ENCODE measurements around the gene CISD2.

Gene CISD2

DNA sequence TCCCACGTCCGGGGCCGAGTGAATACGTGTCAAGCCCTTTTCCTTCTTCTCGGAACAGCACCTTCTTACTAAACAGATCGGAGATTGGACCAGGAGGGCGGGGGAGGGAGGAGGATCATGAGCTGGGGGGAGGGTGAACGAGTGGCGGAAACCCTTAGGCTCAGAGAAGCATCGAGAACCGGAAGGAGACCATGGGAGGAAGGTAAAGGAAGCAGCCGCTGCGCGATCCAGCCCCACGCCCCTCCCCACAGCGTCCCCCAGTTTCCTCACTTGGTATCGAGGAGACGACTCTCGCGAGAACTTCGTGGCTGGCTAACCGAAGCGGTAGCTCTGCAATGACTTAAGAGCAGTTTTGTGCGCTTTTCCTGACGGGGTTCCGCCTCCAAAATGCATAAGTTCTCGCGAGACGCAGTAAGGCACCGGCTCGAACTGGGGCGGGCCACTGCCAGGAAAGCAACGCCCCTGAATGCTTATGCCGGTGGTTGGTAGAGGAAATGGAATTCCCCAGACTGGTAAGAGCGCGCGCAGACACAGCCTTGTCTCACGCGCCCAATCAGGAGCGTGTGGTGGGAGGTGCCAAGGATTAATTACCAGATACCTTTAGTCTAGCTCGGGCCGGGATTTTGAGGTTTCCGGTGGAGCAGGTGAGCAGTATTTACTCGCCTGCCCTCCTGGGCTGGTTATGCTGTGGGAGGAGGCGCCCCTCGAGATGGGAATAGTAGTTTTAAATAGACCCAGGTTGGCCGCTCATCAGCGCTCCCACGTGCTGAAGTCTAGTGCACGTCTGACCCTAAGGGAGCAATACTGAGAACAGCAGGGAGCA, 40.9 kb upstream of the CISD2 start:
- TF ChIP-seq, protein P1, sequence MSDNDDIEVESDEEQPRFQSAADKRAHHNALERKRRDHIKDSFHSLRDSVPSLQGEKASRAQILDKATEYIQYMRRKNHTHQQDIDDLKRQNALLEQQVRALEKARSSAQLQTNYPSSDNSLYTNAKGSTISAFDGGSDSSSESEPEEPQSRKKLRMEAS (IDR thresholded peaks at IDR 0.05), result peak; percentile 84
- TF ChIP-seq NFIC (IDR thresholded peaks at IDR 0.05), result no peak
- TF ChIP-seq, protein P2, sequence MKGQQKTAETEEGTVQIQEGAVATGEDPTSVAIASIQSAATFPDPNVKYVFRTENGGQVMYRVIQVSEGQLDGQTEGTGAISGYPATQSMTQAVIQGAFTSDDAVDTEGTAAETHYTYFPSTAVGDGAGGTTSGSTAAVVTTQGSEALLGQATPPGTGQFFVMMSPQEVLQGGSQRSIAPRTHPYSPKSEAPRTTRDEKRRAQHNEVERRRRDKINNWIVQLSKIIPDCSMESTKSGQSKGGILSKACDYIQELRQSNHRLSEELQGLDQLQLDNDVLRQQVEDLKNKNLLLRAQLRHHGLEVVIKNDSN (IDR thresholded peaks at IDR 0.05), result peak; percentile 47; the same call in 1 of the 2 replicates
- TF ChIP-seq TAF1 (IDR thresholded peaks at IDR 0.05; ENCODE audit: low read depth), result peak; percentile 43; the same call in 1 of the 2 replicates
- TF ChIP-seq TCF12 (IDR thresholded peaks at IDR 0.05; ENCODE audit: low read depth), result peak; percentile 39; the same call in 1 of the 2 replicates
- TF ChIP-seq FOXM1 (IDR thresholded peaks at IDR 0.05; ENCODE audit: borderline replicate concordance, low read depth), result no peak; the same call in 1 of the 2 replicates
- TF ChIP-seq RAD21 (IDR thresholded peaks at IDR 0.05; ENCODE audit: low read depth), result peak; percentile 8; the same call in 1 of the 2 replicates
- no peak for TF ChIP-seq ZBTB7A (IDR thresholded peaks at IDR 0.05; ENCODE audit: low read depth)
- TF ChIP-seq, protein P3, sequence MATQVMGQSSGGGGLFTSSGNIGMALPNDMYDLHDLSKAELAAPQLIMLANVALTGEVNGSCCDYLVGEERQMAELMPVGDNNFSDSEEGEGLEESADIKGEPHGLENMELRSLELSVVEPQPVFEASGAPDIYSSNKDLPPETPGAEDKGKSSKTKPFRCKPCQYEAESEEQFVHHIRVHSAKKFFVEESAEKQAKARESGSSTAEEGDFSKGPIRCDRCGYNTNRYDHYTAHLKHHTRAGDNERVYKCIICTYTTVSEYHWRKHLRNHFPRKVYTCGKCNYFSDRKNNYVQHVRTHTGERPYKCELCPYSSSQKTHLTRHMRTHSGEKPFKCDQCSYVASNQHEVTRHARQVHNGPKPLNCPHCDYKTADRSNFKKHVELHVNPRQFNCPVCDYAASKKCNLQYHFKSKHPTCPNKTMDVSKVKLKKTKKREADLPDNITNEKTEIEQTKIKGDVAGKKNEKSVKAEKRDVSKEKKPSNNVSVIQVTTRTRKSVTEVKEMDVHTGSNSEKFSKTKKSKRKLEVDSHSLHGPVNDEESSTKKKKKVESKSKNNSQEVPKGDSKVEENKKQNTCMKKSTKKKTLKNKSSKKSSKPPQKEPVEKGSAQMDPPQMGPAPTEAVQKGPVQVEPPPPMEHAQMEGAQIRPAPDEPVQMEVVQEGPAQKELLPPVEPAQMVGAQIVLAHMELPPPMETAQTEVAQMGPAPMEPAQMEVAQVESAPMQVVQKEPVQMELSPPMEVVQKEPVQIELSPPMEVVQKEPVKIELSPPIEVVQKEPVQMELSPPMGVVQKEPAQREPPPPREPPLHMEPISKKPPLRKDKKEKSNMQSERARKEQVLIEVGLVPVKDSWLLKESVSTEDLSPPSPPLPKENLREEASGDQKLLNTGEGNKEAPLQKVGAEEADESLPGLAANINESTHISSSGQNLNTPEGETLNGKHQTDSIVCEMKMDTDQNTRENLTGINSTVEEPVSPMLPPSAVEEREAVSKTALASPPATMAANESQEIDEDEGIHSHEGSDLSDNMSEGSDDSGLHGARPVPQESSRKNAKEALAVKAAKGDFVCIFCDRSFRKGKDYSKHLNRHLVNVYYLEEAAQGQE (IDR thresholded peaks at IDR 0.05; ENCODE audit: low read depth), result no peak
- peak; percentile 57 for TF ChIP-seq TEAD4 (IDR thresholded peaks at IDR 0.05)
- no peak for TF ChIP-seq EGR1 (IDR thresholded peaks at IDR 0.05)
- TF ChIP-seq YY1 (IDR thresholded peaks at IDR 0.05; ENCODE audit: low read depth), result no peak
- peak; percentile 40; the same call in 1 of the 2 replicates for TF ChIP-seq CREB1 (IDR thresholded peaks at IDR 0.05; ENCODE audit: low read depth)
- peak; percentile 1; the same call in 1 of the 2 replicates for TF ChIP-seq CEBPB (IDR thresholded peaks at IDR 0.05)
- no peak; the same call in 1 of the 2 replicates for TF ChIP-seq EP300 (IDR thresholded peaks at IDR 0.05; ENCODE audit: borderline replicate concordance)

DNA sequence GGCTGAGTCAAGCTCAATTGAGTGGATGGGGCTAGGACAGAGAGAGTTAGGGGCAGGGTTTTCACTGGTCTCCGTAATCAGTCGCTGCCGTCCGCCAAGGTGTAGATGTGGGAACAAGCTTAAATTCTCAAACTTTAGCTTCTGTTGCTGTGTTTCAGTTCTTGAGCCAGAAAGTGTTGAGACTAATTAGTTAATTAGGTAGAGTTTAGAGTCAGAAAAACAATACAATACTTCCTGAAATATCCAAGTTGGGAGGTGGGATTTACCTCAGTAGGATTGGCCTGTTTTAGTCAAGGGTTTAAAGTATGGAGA, 40.3 kb upstream of the CISD2 start:
- no peak for TF ChIP-seq TAF1 (IDR thresholded peaks at IDR 0.05; ENCODE audit: low read depth)
- TF ChIP-seq YY1 (IDR thresholded peaks at IDR 0.05; ENCODE audit: low read depth), result no peak
- no peak for TF ChIP-seq FOXM1 (IDR thresholded peaks at IDR 0.05; ENCODE audit: borderline replicate concordance, low read depth)

DNA sequence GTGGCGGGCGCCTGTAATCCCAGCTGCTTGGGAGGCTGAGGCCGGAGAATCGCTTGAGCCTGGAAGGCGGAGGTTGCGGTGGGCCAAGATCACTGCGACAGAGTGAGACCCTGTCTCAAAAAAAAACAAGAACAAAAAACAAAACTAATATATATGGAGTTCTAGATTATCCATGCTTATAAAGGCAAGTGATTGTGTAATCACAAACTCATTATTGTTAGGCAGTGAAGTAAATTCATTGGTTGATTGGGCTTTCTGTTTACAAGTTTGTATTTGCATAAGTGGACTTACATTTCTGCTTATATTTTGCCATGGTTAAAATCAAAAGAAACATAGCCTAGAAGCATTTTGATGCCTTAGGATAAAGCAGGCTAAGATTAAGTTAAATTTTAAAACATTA, 39.0 kb upstream of the CISD2 start:
- TF ChIP-seq TAF1 (IDR thresholded peaks at IDR 0.05; ENCODE audit: low read depth) (no peak), FOXM1 (IDR thresholded peaks at IDR 0.05; ENCODE audit: borderline replicate concordance, low read depth) (no peak), NFIC (IDR thresholded peaks at IDR 0.05) (no peak), TCF12 (IDR thresholded peaks at IDR 0.05; ENCODE audit: low read depth) (no peak), ZBTB7A (IDR thresholded peaks at IDR 0.05; ENCODE audit: low read depth) (no peak), EP300 (IDR thresholded peaks at IDR 0.05; ENCODE audit: borderline replicate concordance) (no peak)
- TF ChIP-seq, protein P1 (IDR thresholded peaks at IDR 0.05), result no peak
- TF ChIP-seq, protein P2 (IDR thresholded peaks at IDR 0.05), result no peak

DNA sequence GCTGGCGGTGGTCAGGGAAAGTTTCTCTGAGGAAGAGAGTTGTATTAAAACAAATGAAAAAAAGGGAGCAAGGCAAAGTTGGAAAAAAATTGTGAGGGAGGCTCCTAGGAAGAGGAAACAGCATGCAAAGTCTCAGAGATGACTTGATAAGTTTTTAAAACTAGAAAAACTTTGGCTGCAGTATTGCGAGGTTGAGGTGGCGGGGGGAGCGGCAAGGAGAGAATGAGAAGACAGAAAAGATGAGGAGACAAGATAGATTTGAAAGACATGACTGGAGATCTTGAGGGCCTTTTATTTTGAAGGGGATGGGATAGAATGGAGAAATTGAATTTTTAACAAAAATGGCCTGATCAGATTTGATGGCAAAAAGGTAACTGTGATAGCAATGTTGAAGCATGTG, 36.7 kb upstream of the CISD2 start:
- TF ChIP-seq, protein P2 (IDR thresholded peaks at IDR 0.05), result no peak
- TF ChIP-seq EP300 (IDR thresholded peaks at IDR 0.05; ENCODE audit: borderline replicate concordance) (no peak), EGR1 (IDR thresholded peaks at IDR 0.05) (no peak), YY1 (IDR thresholded peaks at IDR 0.05; ENCODE audit: low read depth) (no peak), NFIC (IDR thresholded peaks at IDR 0.05) (no peak), FOXM1 (IDR thresholded peaks at IDR 0.05; ENCODE audit: borderline replicate concordance, low read depth) (no peak), TEAD4 (IDR thresholded peaks at IDR 0.05) (no peak), TAF1 (IDR thresholded peaks at IDR 0.05; ENCODE audit: low read depth) (no peak), CEBPB (IDR thresholded peaks at IDR 0.05) (no peak), TCF12 (IDR thresholded peaks at IDR 0.05; ENCODE audit: low read depth) (no peak), ZBTB7A (IDR thresholded peaks at IDR 0.05; ENCODE audit: low read depth) (no peak)
- TF ChIP-seq, protein P1 (IDR thresholded peaks at IDR 0.05), result no peak
- TF ChIP-seq, protein P3 (IDR thresholded peaks at IDR 0.05; ENCODE audit: low read depth), result no peak

DNA sequence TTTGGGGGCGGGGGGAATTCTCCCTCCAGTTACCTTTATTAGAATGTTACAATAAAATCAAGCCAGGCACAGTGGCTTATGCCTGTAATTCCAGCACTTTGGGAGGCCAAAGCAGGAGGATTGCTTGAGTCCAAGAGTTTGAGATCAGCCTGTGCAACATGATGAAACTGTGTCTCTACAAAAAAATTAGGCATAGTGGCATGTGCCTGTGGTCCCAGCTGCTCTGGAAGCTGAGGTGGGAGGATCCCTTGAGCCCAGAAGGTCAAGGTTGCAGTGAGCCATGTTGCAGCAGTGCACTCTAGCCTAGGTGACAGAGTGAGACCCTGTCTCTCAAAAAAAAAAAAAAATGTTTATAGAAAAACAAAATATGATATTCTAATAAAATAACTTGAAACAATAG, 36.1 kb upstream of the CISD2 start:
- TF ChIP-seq ZBTB7A (IDR thresholded peaks at IDR 0.05; ENCODE audit: low read depth), result no peak
- TF ChIP-seq TEAD4 (IDR thresholded peaks at IDR 0.05), result no peak
- no peak for TF ChIP-seq EGR1 (IDR thresholded peaks at IDR 0.05)
- TF ChIP-seq, protein P1 (IDR thresholded peaks at IDR 0.05), result no peak
- no peak for TF ChIP-seq NFIC (IDR thresholded peaks at IDR 0.05)
- no peak for TF ChIP-seq EP300 (IDR thresholded peaks at IDR 0.05; ENCODE audit: borderline replicate concordance)
- TF ChIP-seq, protein P2 (IDR thresholded peaks at IDR 0.05), result no peak
- no peak for TF ChIP-seq FOXM1 (IDR thresholded peaks at IDR 0.05; ENCODE audit: borderline replicate concordance, low read depth)
- TF ChIP-seq TAF1 (IDR thresholded peaks at IDR 0.05; ENCODE audit: low read depth), result no peak
- no peak for TF ChIP-seq RAD21 (IDR thresholded peaks at IDR 0.05; ENCODE audit: low read depth)

Data from Ishikawa (cell line).